CD14-positive monocyte (primary cell): ENCODE measurements around the gene U2SURP. TPM values are rescaled to one million over a fixed set of nuclear protein-coding genes. Genes with fewer than 3 reads are reported as not detected.

Source experiments
- DNase-seq, 3 donors: peaks; one replicate each; pipeline ENCODE4 v3.0.0-alpha.2; 2011 to 2022
- H2AFZ ChIP-seq: 2 replicates; pipeline ENCODE4 v1.6.0; 2012; ENCODE audit warnings: mild to moderate bottlenecking, low read depth, low read length, inconsistent platforms; ENCODE audit not compliant: insufficient read depth, poor library complexity, severe bottlenecking
- H3K27ac ChIP-seq, 2 donors: 1 replicate in 1 of 2; 2 replicates in 1 of 2; pipeline ENCODE4 v1.5.1; 2012 to 2013; ENCODE audit warnings: low read length in 2 of 2, control low read depth in 1 of 2, inconsistent platforms in 1 of 2, low read depth in 1 of 2, mild to moderate bottlenecking in 1 of 2
- H3K27me3 ChIP-seq, 2 donors: one replicate each; pipeline versions ENCODE4 v1.6.0 to v1.6.1; 2011 to 2013; ENCODE audit warnings: low read length in 2 of 2; ENCODE audit not compliant: control insufficient read depth in 2 of 2, insufficient read depth in 2 of 2
- H3K36me3 ChIP-seq, 2 donors: replicated peaks in 1 of 2; 1 replicate in 1 of 2; 2 replicates in 1 of 2; pipeline versions ENCODE4 v1.5.1 to v1.6.1; 2012 to 2013; ENCODE audit warnings: low read length in 2 of 2, control low read depth in 1 of 2, inconsistent platforms in 1 of 2, mild to moderate bottlenecking in 1 of 2; ENCODE audit not compliant: insufficient read depth in 2 of 2, control insufficient read depth in 1 of 2
- H3K4me1 ChIP-seq, 2 donors: 1 replicate in 1 of 2; 2 replicates in 1 of 2; pipeline versions ENCODE4 v1.5.1 to v1.6.1; 2012 to 2013; ENCODE audit warnings: low read length in 2 of 2, control low read depth in 1 of 2, inconsistent platforms in 1 of 2, mild to moderate bottlenecking in 1 of 2, moderate library complexity in 1 of 2; ENCODE audit not compliant: insufficient read depth in 2 of 2, control insufficient read depth in 1 of 2
- H3K4me2 ChIP-seq: replicated peaks from 2 replicates; pipeline ENCODE3; 2012; ENCODE audit warnings: low read length, moderate library complexity, mild to moderate bottlenecking; ENCODE audit not compliant: poor library complexity, severe bottlenecking; ENCODE audit errors: extremely low read depth
- H3K4me3 ChIP-seq, 3 experiments: fragments of 200-600 bp in 1 of 3; sonication (generic) in 1 of 3; replicated peaks in 1 of 3; 1 replicate in 2 of 3; 2 replicates in 1 of 3; pipeline ENCODE4 v1.5.1; 2011 to 2013; ENCODE audit warnings: low read length in 3 of 3, mild to moderate bottlenecking in 3 of 3, control low read depth in 2 of 3, low read depth in 2 of 3, inconsistent platforms in 1 of 3, moderate library complexity in 1 of 3
- H3K79me2 ChIP-seq: 2 replicates; pipeline ENCODE4 v1.6.0; 2012; ENCODE audit warnings: mild to moderate bottlenecking, control low read depth, inconsistent platforms, low read length, moderate library complexity; ENCODE audit not compliant: insufficient read depth
- H3K9ac ChIP-seq: 2 replicates; pipeline ENCODE4 v1.6.0; 2017; ENCODE audit warnings: low read length, mild to moderate bottlenecking; ENCODE audit not compliant: insufficient read depth, poor library complexity, severe bottlenecking
- H3K9me3 ChIP-seq, 2 donors: replicated peaks in 1 of 2; 1 replicate in 1 of 2; 2 replicates in 1 of 2; pipeline versions ENCODE4 v1.5.1 to v1.6.1; 2012 to 2013; ENCODE audit warnings: low read length in 2 of 2, control low read depth in 1 of 2; ENCODE audit not compliant: control insufficient read depth in 1 of 2, insufficient read depth in 1 of 2
- H4K20me1 ChIP-seq: 2 replicates; pipeline ENCODE4 v1.6.0; 2012; ENCODE audit warnings: mild to moderate bottlenecking, low read length, control low read depth, moderate library complexity; ENCODE audit not compliant: insufficient read depth
- H3K27ac Mint-ChIP-seq, 7 donors: one replicate each; pipeline ENCODE4 v1.8.0; 2020; ENCODE audit warnings: mild to moderate bottlenecking in 7 of 7, mixed read lengths in 7 of 7, moderate library complexity in 6 of 7, inconsistent platforms in 2 of 7
- H3K27me3 Mint-ChIP-seq, 3 donors: one replicate each; pipeline ENCODE4 v1.8.0; 2021 to 2022; ENCODE audit warnings: low read depth in 3 of 3, mild to moderate bottlenecking in 3 of 3, mixed read lengths in 3 of 3, moderate library complexity in 3 of 3, inconsistent platforms in 1 of 3
- H3K36me3 Mint-ChIP-seq, 2 donors: one replicate each; pipeline ENCODE4 v1.8.0; 2020; ENCODE audit warnings: mixed read lengths in 2 of 2, inconsistent platforms in 1 of 2, mild to moderate bottlenecking in 1 of 2
- H3K4me1 Mint-ChIP-seq: one replicate; pipeline ENCODE4 v1.8.0; 2020; ENCODE audit warnings: mild to moderate bottlenecking, mixed read lengths
- H3K4me3 Mint-ChIP-seq, 2 donors: one replicate each; pipeline ENCODE4 v1.8.0; 2020; ENCODE audit warnings: mild to moderate bottlenecking in 2 of 2, mixed read lengths in 2 of 2, moderate library complexity in 1 of 2
- H3K9me3 Mint-ChIP-seq, 7 donors: one replicate each; pipeline ENCODE4 v1.8.0; 2020 to 2022; ENCODE audit warnings: mixed read lengths in 7 of 7, mild to moderate bottlenecking in 6 of 7, moderate library complexity in 6 of 7, inconsistent platforms in 2 of 7
- WGBS: methylation state at CpG from one replicate; pipeline ENCODE4 v1.1.5; 2013; ENCODE audit warnings: missing lambda C conversion rate; ENCODE audit not compliant: insufficient coverage; 5-methylcytosine and 5-hydroxymethylcytosine counted together
- intact Hi-C, 2 donors: fragments of 100-400 bp; cut with micrococcal nuclease; formaldehyde crosslinking; loops; one replicate each; pipeline versions ENCODE4 v1.15.0 to v1.15.1; 2023
- polyA plus RNA-seq, 3 donors: library from polyadenylated mRNA; depleted of rRNA in 1 of 3; unstranded in 2 of 3; stranded (reverse) in 1 of 3; fragments of 300-500 nt in 2 of 3; fragments of >200 nt in 1 of 3; fragmentation: Illumina TruSeq in 2 of 3; gene quantifications; 1 replicate in 2 of 3; 2 replicates in 1 of 3; pipeline ENCODE4 v1.2.3, GENCODE V29; 2012 to 2021
- TF ChIP-seq, protein P1 (sequence below): fragments of 200-600 bp; IDR thresholded peaks from one replicate; pipeline ENCODE4 v1.8.0; 2022; ENCODE audit warnings: antibody characterized with exemption, mild to moderate bottlenecking

U2SURP gene
- polyA plus RNA-seq, 3 donors: 21.1 to 70.4 (median 51.4) TPM

DNA sequence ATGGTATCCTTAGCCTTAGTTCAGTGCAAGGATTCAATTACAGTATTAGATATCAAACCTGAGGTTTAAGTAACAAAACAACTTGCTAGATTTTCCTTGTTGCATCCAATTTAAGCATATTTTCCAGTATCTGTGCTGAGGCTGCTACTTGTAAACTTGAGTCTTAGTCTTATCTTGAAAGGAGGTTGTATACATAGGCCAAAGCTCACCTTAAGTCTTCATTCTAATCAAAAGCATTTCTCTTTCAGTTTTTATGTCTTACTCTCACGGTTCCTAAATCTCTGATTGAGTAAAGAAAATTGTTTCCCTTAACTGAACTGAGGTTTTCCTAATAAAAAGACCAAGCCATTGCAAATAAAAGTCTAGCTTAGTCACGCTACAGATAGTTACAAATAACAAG lies 52.6 kb downstream of the U2SURP start:
- Mint-ChIP-seq H3K27me3 (no peaks in the 10 kb centered on the region), H3K4me3 (no peak overlapping the region), H3K27ac (no peak overlapping the region), H3K4me1 (peaks cover 3% of the 10 kb centered on the region), H3K36me3 (peaks cover 68 to 82% of the 10 kb centered on the region in 2 donors), H3K9me3 (no peaks in the 10 kb centered on the region)
- Histone ChIP-seq H3K4me2 (no peak overlapping the region), H3K27me3 (no peaks in the 10 kb centered on the region), H3K79me2 (no peaks in the 10 kb centered on the region), H4K20me1 (no peaks in the 10 kb centered on the region), H3K36me3 (peaks cover 76 to 92% of the 10 kb centered on the region in 2 donors), H3K9me3 (no peaks in the 10 kb centered on the region), H3K27ac (no peak overlapping the region), H3K9ac (no peak overlapping the region), H3K4me3 (no peak overlapping the region), H2AFZ (no peak overlapping the region), H3K4me1 (peaks cover 0 to 4% of the 10 kb centered on the region in 2 donors)
- TF ChIP-seq, protein P1, sequence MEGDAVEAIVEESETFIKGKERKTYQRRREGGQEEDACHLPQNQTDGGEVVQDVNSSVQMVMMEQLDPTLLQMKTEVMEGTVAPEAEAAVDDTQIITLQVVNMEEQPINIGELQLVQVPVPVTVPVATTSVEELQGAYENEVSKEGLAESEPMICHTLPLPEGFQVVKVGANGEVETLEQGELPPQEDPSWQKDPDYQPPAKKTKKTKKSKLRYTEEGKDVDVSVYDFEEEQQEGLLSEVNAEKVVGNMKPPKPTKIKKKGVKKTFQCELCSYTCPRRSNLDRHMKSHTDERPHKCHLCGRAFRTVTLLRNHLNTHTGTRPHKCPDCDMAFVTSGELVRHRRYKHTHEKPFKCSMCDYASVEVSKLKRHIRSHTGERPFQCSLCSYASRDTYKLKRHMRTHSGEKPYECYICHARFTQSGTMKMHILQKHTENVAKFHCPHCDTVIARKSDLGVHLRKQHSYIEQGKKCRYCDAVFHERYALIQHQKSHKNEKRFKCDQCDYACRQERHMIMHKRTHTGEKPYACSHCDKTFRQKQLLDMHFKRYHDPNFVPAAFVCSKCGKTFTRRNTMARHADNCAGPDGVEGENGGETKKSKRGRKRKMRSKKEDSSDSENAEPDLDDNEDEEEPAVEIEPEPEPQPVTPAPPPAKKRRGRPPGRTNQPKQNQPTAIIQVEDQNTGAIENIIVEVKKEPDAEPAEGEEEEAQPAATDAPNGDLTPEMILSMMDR: no peak
- DNase-seq: no peak
- intact Hi-C loops: no loop called here
- no CpG with 5 or more reads among the region's 2 CpGs for WGBS

DNA sequence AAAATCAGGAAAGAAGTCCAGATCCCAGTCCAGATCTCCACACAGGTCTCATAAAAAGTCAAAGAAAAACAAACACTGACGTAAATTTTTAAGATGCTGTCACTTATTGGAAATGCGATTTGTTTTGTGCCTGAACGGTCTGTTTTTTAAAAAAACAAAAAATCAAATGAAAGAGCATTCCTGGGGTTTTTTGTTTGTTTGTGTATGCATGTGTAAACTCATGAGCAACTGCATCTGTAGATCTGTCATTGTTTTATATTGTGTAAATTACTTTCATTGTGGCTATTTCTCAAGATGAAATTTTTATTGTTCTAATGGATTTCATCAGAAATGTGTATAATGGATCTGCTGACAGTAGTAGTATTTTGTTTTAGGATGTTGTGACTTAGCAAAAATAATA lies 55.0 kb downstream of the U2SURP start:
- H3K36me3 Mint-ChIP-seq: peaks cover 58 to 66% of the 10 kb centered on the region in 2 donors
- no peaks in the 10 kb centered on the region for H3K9me3 ChIP-seq
- no peak overlapping the region for H3K27ac Mint-ChIP-seq

More for the DNA sequence above, 55.0 kb downstream of the U2SURP start:
- H3K27ac ChIP-seq: no peak overlapping the region
- TF ChIP-seq, protein P1: no peak
- Mint-ChIP-seq H3K27me3 (no peaks in the 10 kb centered on the region), H3K4me3 (no peak overlapping the region), H3K9me3 (no peaks in the 10 kb centered on the region), H3K4me1 (peaks cover 9% of the 10 kb centered on the region)
- H3K36me3 ChIP-seq: peaks cover 61 to 83% of the 10 kb centered on the region in 2 donors
- H4K20me1 ChIP-seq: no peaks in the 10 kb centered on the region
- H3K4me2 ChIP-seq: no peak overlapping the region
- H3K4me1 ChIP-seq: peaks cover 0 to 10% of the 10 kb centered on the region in 2 donors
- 100% methylated on average over 1 of the region's 3 CpGs for WGBS
- intact Hi-C loops: no loop called here
- H2AFZ ChIP-seq: no peak overlapping the region
- DNase-seq: no peak
- no peak overlapping the region for H3K9ac ChIP-seq
- no peaks in the 10 kb centered on the region for H3K27me3 ChIP-seq
- H3K79me2 ChIP-seq: no peaks in the 10 kb centered on the region
- no peak overlapping the region for H3K4me3 ChIP-seq
